GM10266 (cell line): ENCODE results near the gene YTHDF1.
"Not testable (repeated sequence)": the region's sequence is repeated elsewhere in the genome, so short reads cannot be mapped to it uniquely, and the experiment has no call there.

Experiments used
- DNase-seq: peaks from one replicate; pipeline ENCODE4 v3.0.0; 2012; ENCODE audit errors: extremely low spot score
- CTCF ChIP-seq: IDR thresholded peaks from 2 replicates; pipeline ENCODE4 v1.5.1; 2012; ENCODE audit warnings: mild to moderate bottlenecking, low read depth; ENCODE audit not compliant: control insufficient read depth, insufficient read depth; ENCODE audit errors: missing control alignments

Gene YTHDF1

GRCh38 chr20:63254606-63255384, 38.9 kb upstream of the YTHDF1 start:
- no peak for DNase-seq
- no peak for TF ChIP-seq CTCF

GRCh38 chr20:63254232-63254605, 38.3 kb upstream of the YTHDF1 start, which contains the start of gene NKAIN4:
Gene NKAIN4 (minus strand): TSS chr20:63254463. CDS start chr20:63254450, 13 bp downstream.
- TF ChIP-seq CTCF = no peak
- DNase-seq = no peak

- DNase-seq = no peak
- TF ChIP-seq CTCF = no peak
These were observed 37.7 kb upstream of the YTHDF1 start for GRCh38 chr20:63253438-63254231.

GRCh38 chr20:63253065-63253437, 37.1 kb upstream of the YTHDF1 start:
- no peak for TF ChIP-seq CTCF
- no peak for DNase-seq

- TF ChIP-seq CTCF = no peak
These were observed 36.4 kb upstream of the YTHDF1 start for GRCh38 chr20:63252284-63252711.

GRCh38 chr20:63251350-63251749, 35.4 kb upstream of the YTHDF1 start:
- TF ChIP-seq CTCF = peak; percentile 44
- DNase-seq = not testable (repeated sequence)

More at GRCh38 chr20:63252284-63252711, 36.4 kb upstream of the YTHDF1 start:
- DNase-seq = no peak

GRCh38 chr20:63249891-63250290, 34.0 kb upstream of the YTHDF1 start:
- TF ChIP-seq CTCF = no peak
- no peak for DNase-seq
